H9 (cell line): ENCODE measurements around the gene FTO. TPM values are rescaled to one million over a fixed set of nuclear protein-coding genes. Genes with fewer than 3 reads are reported as not detected.
A peak's percentile ranks its signal among the peaks of the same experiment; 100 is the strongest.

Source experiments
- DNase-seq: peaks from one replicate; pipeline ENCODE4 v3.0.0-alpha.2; 2017
- H2AFZ ChIP-seq: one replicate; pipeline ENCODE4 v1.6.1; 2013; ENCODE audit warnings: mild to moderate bottlenecking, low read length, control low read depth, moderate library complexity
- H2AK5ac ChIP-seq: 2 replicates; pipeline ENCODE4 v1.6.1; 2013; ENCODE audit warnings: low read length, control low read depth, mixed read lengths; ENCODE audit not compliant: insufficient read length
- H2BK120ac ChIP-seq: one replicate; pipeline ENCODE4 v1.6.1; 2013; ENCODE audit warnings: low read depth, mild to moderate bottlenecking, low read length, control low read depth, inconsistent platforms; ENCODE audit not compliant: poor library complexity, severe bottlenecking
- H2BK12ac ChIP-seq: 2 replicates; pipeline ENCODE4 v1.6.1; 2013; ENCODE audit warnings: low read length, control low read depth, mixed read lengths, low read depth; ENCODE audit not compliant: insufficient read length
- H2BK15ac ChIP-seq: 2 replicates; pipeline ENCODE4 v1.6.1; 2013; ENCODE audit warnings: low read depth, low read length, control low read depth
- H2BK20ac ChIP-seq: one replicate; pipeline ENCODE4 v1.6.1; 2013; ENCODE audit warnings: low read depth, mild to moderate bottlenecking, low read length, control low read depth, inconsistent platforms; ENCODE audit not compliant: poor library complexity, severe bottlenecking
- H2BK5ac ChIP-seq: 2 replicates; pipeline ENCODE4 v1.6.1; 2013; ENCODE audit warnings: low read length, control low read depth, mixed read lengths; ENCODE audit not compliant: insufficient read length
- H3K14ac ChIP-seq: 2 replicates; pipeline ENCODE4 v1.6.1; 2013; ENCODE audit warnings: low read length, control low read depth; ENCODE audit not compliant: insufficient read depth
- H3K18ac ChIP-seq: 2 replicates; pipeline ENCODE4 v1.6.1; 2013; ENCODE audit warnings: low read depth, mild to moderate bottlenecking, mixed read lengths, low read length, control low read depth; ENCODE audit not compliant: insufficient read length
- H3K23ac ChIP-seq: 2 replicates; pipeline ENCODE4 v1.6.1; 2013; ENCODE audit warnings: low read length, control low read depth, mixed read lengths, low read depth; ENCODE audit not compliant: insufficient read length
- H3K23me2 ChIP-seq: 2 replicates; pipeline ENCODE4 v1.6.1; 2013; ENCODE audit warnings: low read depth, mild to moderate bottlenecking, mixed read lengths, low read length, control low read depth; ENCODE audit not compliant: insufficient read length, poor library complexity, severe bottlenecking
- H3K27ac ChIP-seq: 2 replicates; pipeline ENCODE4 v1.5.1; 2013; ENCODE audit warnings: low read length, control low read depth, mixed read lengths, low read depth; ENCODE audit not compliant: insufficient read length
- H3K27me3 ChIP-seq: 2 replicates; pipeline ENCODE4 v1.6.1; 2013; ENCODE audit warnings: low read length, control low read depth, inconsistent platforms; ENCODE audit not compliant: insufficient read depth
- H3K4ac ChIP-seq: 2 replicates; pipeline ENCODE4 v1.6.1; 2013; ENCODE audit warnings: low read depth, mild to moderate bottlenecking, control low read depth, inconsistent platforms, low read length, moderate library complexity
- H3K4me1 ChIP-seq: 2 replicates; pipeline ENCODE4 v1.6.1; 2013; ENCODE audit warnings: low read length, control low read depth, inconsistent platforms; ENCODE audit not compliant: insufficient read depth
- H3K4me2 ChIP-seq: 2 replicates; pipeline ENCODE4 v1.6.1; 2013; ENCODE audit warnings: low read length, control low read depth, mixed read lengths; ENCODE audit not compliant: insufficient read length, insufficient read depth
- H3K56ac ChIP-seq: 2 replicates; pipeline ENCODE4 v1.6.1; 2013; ENCODE audit warnings: low read depth, mild to moderate bottlenecking, mixed read lengths, low read length, control low read depth; ENCODE audit not compliant: insufficient read length
- H3K79me1 ChIP-seq: 2 replicates; pipeline ENCODE4 v1.6.1; 2013; ENCODE audit warnings: low read depth, mild to moderate bottlenecking, moderate library complexity, low read length, control low read depth, inconsistent platforms; ENCODE audit not compliant: insufficient read depth, poor library complexity, severe bottlenecking
- H3K79me2 ChIP-seq: 2 replicates; pipeline ENCODE4 v1.6.1; 2013; ENCODE audit warnings: low read length, control low read depth, inconsistent platforms; ENCODE audit not compliant: insufficient read depth
- H3K9ac ChIP-seq: 2 replicates; pipeline ENCODE4 v1.6.1; 2013; ENCODE audit warnings: low read length, control low read depth, mixed read lengths; ENCODE audit not compliant: insufficient read length; ENCODE audit errors: extremely low read depth
- H3K9me3 ChIP-seq: one replicate; pipeline ENCODE4 v1.6.1; 2013; ENCODE audit warnings: low read depth, low read length, inconsistent platforms; ENCODE audit not compliant: control insufficient read depth
- H3T11ph ChIP-seq: one replicate; pipeline ENCODE4 v1.6.1; 2013; ENCODE audit warnings: mild to moderate bottlenecking, low read length, control low read depth, inconsistent platforms
- H4K20me1 ChIP-seq: one replicate; pipeline ENCODE4 v1.6.1; 2013; ENCODE audit not compliant: control insufficient read depth, insufficient read length, insufficient read depth
- H4K5ac ChIP-seq: 2 replicates; pipeline ENCODE4 v1.6.1; 2013; ENCODE audit warnings: low read depth, mild to moderate bottlenecking, mixed read lengths, low read length, control low read depth; ENCODE audit not compliant: insufficient read length
- H4K8ac ChIP-seq: replicated peaks from 2 replicates; pipeline ENCODE4 v1.6.1; 2013; ENCODE audit warnings: low read length, control low read depth, mixed read lengths, low read depth; ENCODE audit not compliant: insufficient read length
- H4K91ac ChIP-seq: 2 replicates; pipeline ENCODE4 v1.6.1; 2013; ENCODE audit warnings: low read depth, mild to moderate bottlenecking, moderate library complexity, mixed read lengths, low read length, control low read depth; ENCODE audit not compliant: insufficient read length
- H3K27ac Mint-ChIP-seq, 3 experiments: 2 replicates in 2 of 3; 3 replicates in 1 of 3; pipeline ENCODE4 v1.8.0; 2020 to 2021; ENCODE audit warnings: mixed read lengths in 3 of 3, mild to moderate bottlenecking in 1 of 3, moderate library complexity in 1 of 3
- H3K27me3 Mint-ChIP-seq: 2 replicates; pipeline ENCODE4 v1.8.0; 2021; ENCODE audit warnings: low read depth, mild to moderate bottlenecking, moderate library complexity, mixed read lengths
- H3K36me3 Mint-ChIP-seq, 3 experiments: 2 replicates in 2 of 3; 3 replicates in 1 of 3; pipeline ENCODE4 v1.8.0; 2020 to 2021; ENCODE audit warnings: low read depth in 3 of 3, mixed read lengths in 3 of 3; ENCODE audit not compliant: insufficient read depth in 1 of 3
- H3K4me1 Mint-ChIP-seq, 2 experiments: 2 replicates each; pipeline ENCODE4 v1.8.0; 2020; ENCODE audit warnings: mixed read lengths in 2 of 2
- H3K4me3 Mint-ChIP-seq, 2 experiments: 2 replicates in 1 of 2; 3 replicates in 1 of 2; pipeline ENCODE4 v1.8.0; 2020 to 2021; ENCODE audit warnings: mild to moderate bottlenecking in 2 of 2, mixed read lengths in 2 of 2, moderate library complexity in 1 of 2
- H3K9me3 Mint-ChIP-seq, 2 experiments: 2 replicates in 1 of 2; 3 replicates in 1 of 2; pipeline ENCODE4 v1.8.0; 2020; ENCODE audit warnings: mild to moderate bottlenecking in 2 of 2, mixed read lengths in 2 of 2, moderate library complexity in 1 of 2
- CTCF ChIP-seq: fragments of 200-600 bp; sonication (generic); conservative IDR thresholded peaks from 3 replicates; pipeline ENCODE4 v1.8.0; 2021; ENCODE audit warnings: antibody characterized with exemption, mild to moderate bottlenecking
- WGBS: extraction: QIAGEN DNeasy Blood & Tissue Kit; methylation state at CpG from one replicate; pipeline ENCODE4 v1.1.7; 2013; ENCODE audit warnings: missing lambda C conversion rate, low lambda C conversion rate, mixed read lengths; ENCODE audit not compliant: insufficient read length; ENCODE audit errors: extremely low coverage; 5-methylcytosine and 5-hydroxymethylcytosine counted together
- total RNA-seq: library from RNA; stranded (reverse); gene quantifications from 2 replicates; pipeline ENCODE4 v1.2.1, GENCODE V29; 2021

The FTO gene
- total RNA-seq, 1 experiment from 2014 or later = 67.9 TPM

GRCh38 chr16:54094641-54095040 is 390.7 kb downstream of the FTO start:
- no peak overlapping the region for H3K27ac ChIP-seq
- H2AK5ac ChIP-seq = no peak overlapping the region
- no peaks in the 10 kb centered on the region for H3K27me3 Mint-ChIP-seq
- H4K5ac ChIP-seq = no peak overlapping the region
- no peak overlapping the region for H3K14ac ChIP-seq
- no peaks in the 10 kb centered on the region; a peak in 1 of 4 replicates for H3K4me1 Mint-ChIP-seq
- H3K79me1 ChIP-seq = no peaks in the 10 kb centered on the region
- no peaks in the 10 kb centered on the region for H3K23me2 ChIP-seq
- no peak overlapping the region for H3K9ac ChIP-seq
- H3K36me3 Mint-ChIP-seq = peaks cover 0 to 2% (median 0%) of the 10 kb centered on the region in 3 experiments; a peak in 2 of 7 replicates
- H3K27me3 ChIP-seq = no peaks in the 10 kb centered on the region
- no peak overlapping the region for H2BK120ac ChIP-seq
- WGBS = no CpG with 5 or more reads among the region's 10 CpGs
- H3K9me3 Mint-ChIP-seq = no peaks in the 10 kb centered on the region
- no peaks in the 10 kb centered on the region for H3K9me3 ChIP-seq
- H2AFZ ChIP-seq = no peak overlapping the region
- H2BK5ac ChIP-seq = no peak overlapping the region
- no peak overlapping the region for H3K4me3 Mint-ChIP-seq
- H3K27ac Mint-ChIP-seq = peak overlapping the region in 1 of 3 experiments; percentile 71; a peak in 1 of 7 replicates
- no peak overlapping the region for H4K91ac ChIP-seq
- TF ChIP-seq CTCF = no peak
- H4K8ac ChIP-seq = no peak overlapping the region
- DNase-seq = no peak
- H3K4me1 ChIP-seq = no peaks in the 10 kb centered on the region
- no peak overlapping the region for H3K18ac ChIP-seq
- no peak overlapping the region for H2BK20ac ChIP-seq
- no peak overlapping the region for H3K4me2 ChIP-seq
- H3K4ac ChIP-seq = no peak overlapping the region
- H3T11ph ChIP-seq = no peak overlapping the region
- no peaks in the 10 kb centered on the region for H4K20me1 ChIP-seq
- no peak overlapping the region for H3K23ac ChIP-seq
- no peak overlapping the region for H2BK15ac ChIP-seq
- H3K79me2 ChIP-seq = no peaks in the 10 kb centered on the region
- no peak overlapping the region for H3K56ac ChIP-seq
- no peak overlapping the region for H2BK12ac ChIP-seq
